Hepatic stellate cell (primary cell): ENCODE results near the gene DAAM1.
A peak's percentile ranks its signal among the peaks of the same experiment; 100 is the strongest.

Source experiments
- DNase-seq: peaks from one replicate; pipeline ENCODE4 v3.0.0; 2011; ENCODE audit warnings: low spot score

The DAAM1 gene

GRCh38 chr14:59362513-59362912 lies 174.0 kb downstream of the DAAM1 start:
- no peak for DNase-seq

- no peak for DNase-seq
Measured at GRCh38 chr14:59363531-59364226, 175.2 kb downstream of the DAAM1 start.

GRCh38 chr14:59370158-59370742 lies 181.8 kb downstream of the DAAM1 start:
- no peak for DNase-seq

GRCh38 chr14:59371771-59372170 lies 183.3 kb downstream of the DAAM1 start:
- no peak for DNase-seq

GRCh38 chr14:59374048-59374447 lies 185.6 kb downstream of the DAAM1 start:
- DNase-seq = no peak

- no peak for DNase-seq
Measured at GRCh38 chr14:59376686-59377085, 188.2 kb downstream of the DAAM1 start.

- peak; percentile 6 for DNase-seq
Measured at GRCh38 chr14:59377491-59377890, 189.0 kb downstream of the DAAM1 start.

GRCh38 chr14:59377991-59378601 lies 189.6 kb downstream of the DAAM1 start:
- DNase-seq = no peak

- DNase-seq = no peak
Measured at GRCh38 chr14:59389936-59390335, 201.5 kb downstream of the DAAM1 start.

- no peak for DNase-seq
Measured at GRCh38 chr14:59391388-59391787, 202.9 kb downstream of the DAAM1 start.

GRCh38 chr14:59394268-59394667 lies 205.8 kb downstream of the DAAM1 start:
- DNase-seq = no peak

- no peak for DNase-seq
Measured at GRCh38 chr14:59395672-59396071, 207.2 kb downstream of the DAAM1 start.

GRCh38 chr14:59398841-59399240 lies 210.4 kb downstream of the DAAM1 start:
- DNase-seq = no peak

GRCh38 chr14:59406454-59407245 lies 218.2 kb downstream of the DAAM1 start:
- DNase-seq = peak; percentile 44

- peak; percentile 84 for DNase-seq
Measured at GRCh38 chr14:59407246-59408010, 219.0 kb downstream of the DAAM1 start.

GRCh38 chr14:59415836-59416602 lies 227.6 kb downstream of the DAAM1 start:
- DNase-seq = no peak

GRCh38 chr14:59417311-59417710 lies 228.8 kb downstream of the DAAM1 start:
- no peak for DNase-seq

GRCh38 chr14:59419303-59419702 lies 230.8 kb downstream of the DAAM1 start:
- DNase-seq = no peak
